SK-N-SH treated with all-trans-retinoic acid at 6 μM for 48 hours (cell line): Measurements from ENCODE around the gene ZNF69.
"Not testable (repeated sequence)": the region's sequence is repeated elsewhere in the genome, so short reads cannot be mapped to it uniquely, and the experiment has no call there.

ENCODE experiments used
- ATAC-seq: fragments of 200-7000 bp; cut with Tn5 transposase; 3 replicates; pipeline ENCODE4 v1.9.1; 2020; ENCODE audit warnings: mild to moderate bottlenecking, moderate library complexity
- ARNTL ChIP-seq: fragments of 450-650 bp; formaldehyde crosslinking; IDR thresholded peaks from 2 replicates; pipeline ENCODE4 v1.5.0; 2020; ENCODE audit warnings: low read depth, mild to moderate bottlenecking, moderate library complexity, borderline replicate concordance
- BACH2 ChIP-seq: fragments of 250-450 bp; sonication (Bioruptor Pico); IDR thresholded peaks from 2 replicates; pipeline ENCODE4 v1.9.0; 2021; ENCODE audit warnings: mild to moderate bottlenecking, borderline replicate concordance
- CREB5 ChIP-seq: fragments of 250-450 bp; sonication (Bioruptor Pico); IDR thresholded peaks from 2 replicates; pipeline ENCODE4 v1.5.1; 2020; ENCODE audit warnings: low read depth, mild to moderate bottlenecking, moderate library complexity
- CSRNP3 ChIP-seq: fragments of 250-450 bp; sonication (Bioruptor Pico); IDR thresholded peaks from 2 replicates; pipeline ENCODE4 v1.5.1; 2021; ENCODE audit warnings: mild to moderate bottlenecking, moderate library complexity
- ESRRG ChIP-seq: fragments of 250-450 bp; sonication (Bioruptor Pico); IDR thresholded peaks from 2 replicates; pipeline ENCODE4 v1.6.1; 2021; ENCODE audit warnings: mild to moderate bottlenecking
- GLIS3 ChIP-seq: fragments of 250-450 bp; sonication (Bioruptor Pico); IDR thresholded peaks from 2 replicates; pipeline ENCODE4 v1.5.0; 2020; ENCODE audit warnings: mild to moderate bottlenecking, moderate library complexity
- ISL1 ChIP-seq: fragments of 250-450 bp; sonication (Bioruptor Pico); IDR thresholded peaks from 2 replicates; pipeline ENCODE4 v2.1.2; 2022; ENCODE audit warnings: mild to moderate bottlenecking, moderate library complexity
- OSR1 ChIP-seq: fragments of 250-450 bp; sonication (Bioruptor Pico); IDR thresholded peaks from 2 replicates; pipeline ENCODE4 v1.8.0; 2022; ENCODE audit warnings: moderate library complexity, mild to moderate bottlenecking, inconsistent platforms
- PATZ1 ChIP-seq: fragments of 250-450 bp; sonication (Bioruptor Pico); IDR thresholded peaks from 2 replicates; pipeline ENCODE4 v1.8.0; 2020; ENCODE audit warnings: mild to moderate bottlenecking, moderate library complexity, borderline replicate concordance
- POU6F1 ChIP-seq: fragments of 250-450 bp; sonication (Bioruptor Pico); IDR thresholded peaks from 2 replicates; pipeline ENCODE4 v1.8.0; 2021; ENCODE audit warnings: low read depth, mild to moderate bottlenecking, moderate library complexity, borderline replicate concordance
- PPARA ChIP-seq: fragments of 250-450 bp; sonication (Bioruptor Pico); IDR thresholded peaks from 2 replicates; pipeline ENCODE4 v1.5.0; 2020; ENCODE audit warnings: mild to moderate bottlenecking, borderline replicate concordance
- RARB ChIP-seq: fragments of 250-450 bp; sonication (Bioruptor Pico); IDR thresholded peaks from 2 replicates; pipeline ENCODE4 v1.8.0; 2021; ENCODE audit warnings: mild to moderate bottlenecking, moderate library complexity
- TCF4 ChIP-seq: fragments of 250-450 bp; sonication (Bioruptor Pico); IDR thresholded peaks from 2 replicates; pipeline ENCODE4 v1.8.0; 2021; ENCODE audit warnings: mild to moderate bottlenecking, moderate library complexity, borderline replicate concordance
- TSHZ2 ChIP-seq: fragments of 250-450 bp; sonication (Bioruptor Pico); IDR thresholded peaks from 2 replicates; pipeline ENCODE4 v1.5.0; 2020; ENCODE audit warnings: mild to moderate bottlenecking, moderate library complexity
- ZC3H10 ChIP-seq: fragments of 250-450 bp; sonication (Bioruptor Pico); IDR thresholded peaks from 2 replicates; pipeline ENCODE4 v1.5.1; 2021; ENCODE audit warnings: mild to moderate bottlenecking, moderate library complexity
- ZFP3 ChIP-seq: fragments of 250-450 bp; sonication (Bioruptor Pico); IDR thresholded peaks from 2 replicates; pipeline ENCODE4 v1.5.0; 2020; ENCODE audit warnings: mild to moderate bottlenecking, moderate library complexity
- ZNF565 ChIP-seq: fragments of 450-650 bp; formaldehyde crosslinking; conservative IDR thresholded peaks from 2 replicates; pipeline ENCODE4 v1.5.0; 2020; ENCODE audit warnings: low read depth, mild to moderate bottlenecking, moderate library complexity
- ZNF70 ChIP-seq: fragments of 450-650 bp; formaldehyde crosslinking; IDR thresholded peaks from 2 replicates; pipeline ENCODE4 v1.5.0; 2020; ENCODE audit warnings: mild to moderate bottlenecking, moderate library complexity

Gene ZNF69

GRCh38 chr19:11905928-11906327 is 18.3 kb downstream of the ZNF69 start:
- no peak for ATAC-seq
- TF ChIP-seq GLIS3 (CRISPR knock-in tag) (no peak), CREB5 (no peak), ZNF70 (CRISPR knock-in tag) (no peak), ZNF565 (CRISPR knock-in tag) (no peak), TCF4 (no peak), PPARA (CRISPR knock-in tag) (no peak), RARB (CRISPR knock-in tag) (no peak), ISL1 (CRISPR knock-in tag) (no peak), PATZ1 (CRISPR knock-in tag) (no peak), TSHZ2 (no peak), ESRRG (CRISPR knock-in tag) (no peak), OSR1 (CRISPR knock-in tag) (no peak), ZFP3 (CRISPR knock-in tag) (no peak), POU6F1 (CRISPR knock-in tag) (no peak), ARNTL (CRISPR knock-in tag) (no peak), ZC3H10 (CRISPR knock-in tag) (no peak)

- ATAC-seq, result not testable (repeated sequence)
Measured at GRCh38 chr19:11911937-11912336, 24.4 kb downstream of the ZNF69 start.

GRCh38 chr19:11914417-11915051 is 27.0 kb downstream of the ZNF69 start:
- not testable (repeated sequence) for ATAC-seq

GRCh38 chr19:11921852-11922495 is 34.4 kb downstream of the ZNF69 start:
- TF ChIP-seq PATZ1 (CRISPR knock-in tag), result no peak
- TF ChIP-seq CSRNP3 (CRISPR knock-in tag), result no peak
- TF ChIP-seq PPARA (CRISPR knock-in tag), result no peak
- no peak for TF ChIP-seq BACH2 (CRISPR knock-in tag)
- TF ChIP-seq TSHZ2, result no peak

More at GRCh38 chr19:11921852-11922495, 34.4 kb downstream of the ZNF69 start:
- ATAC-seq, result no peak
